GM12878 (cell line): ENCODE measurements around the gene NF1. TPM values are rescaled to one million over a fixed set of nuclear protein-coding genes. Genes with fewer than 3 reads are reported as not detected.

Experiments used
- ATAC-seq: fragments of 200-7000 bp; cut with Tn5 transposase; 3 replicates; pipeline ENCODE4 v1.9.1; 2020; ENCODE audit warnings: mild to moderate bottlenecking, moderate library complexity
- BruUV-seq: library from RNA; stranded (reverse); fragments of 400-500 nt; replicated peaks from 2 replicates; lab custom pipeline; 2021; lab: Mats Ljungman, UMichigan
- CTCF ChIA-PET: fragments of 300-600 bp; sonication (Branson Sonifier 250); formaldehyde crosslinking; extraction: SDS; loops from one replicate; lab custom pipeline; 2021; ENCODE audit warnings: inconsistent platforms; lab: Yijun Ruan, JAX
- POLR2A ChIA-PET: fragments of 350-600 bp; formaldehyde crosslinking; extraction: SDS; loops from one replicate; lab custom pipeline; 2021; ENCODE audit warnings: inconsistent platforms; lab: Charles Lee
- RAD21 ChIA-PET: fragments of 300-600 bp; sonication (Branson Sonifier 250); formaldehyde crosslinking; loops from one replicate; lab custom pipeline; 2023; ENCODE audit warnings: antibody characterized with exemption; ENCODE audit not compliant: unreplicated experiment; lab: Charles Lee
- SMC1A ChIA-PET: fragments of 300-600 bp; sonication (Branson Sonifier 250); formaldehyde crosslinking; loops from one replicate; lab custom pipeline; 2023; ENCODE audit not compliant: unreplicated experiment, uncharacterized antibody; lab: Charles Lee
- DNase-seq: peaks from one replicate; pipeline ENCODE4 v3.0.0-alpha.2; 2011; ENCODE audit warnings: low read depth, low spot score
- FAIRE-seq: peaks from 3 replicates; lab custom pipeline; 2011; peaks lifted over from hg19 to GRCh38; lab: Jason Lieb, UNC
- H2AFZ ChIP-seq: 2 replicates; pipeline ENCODE4 v1.6.0; 2011; ENCODE audit warnings: low read depth, low read length, control low read depth; ENCODE audit not compliant: control insufficient read depth
- H3K27ac ChIP-seq: 2 replicates; pipeline ENCODE4 v1.5.1; 2011; ENCODE audit warnings: control low read depth; ENCODE audit not compliant: control insufficient read depth, insufficient read depth
- H3K27me3 ChIP-seq, 2 experiments: replicated peaks in 1 of 2; 2 replicates each; pipeline versions ENCODE4 v1.6.0 to v1.6.1; 2011; ENCODE audit warnings: low read length in 1 of 2; ENCODE audit not compliant: control insufficient read depth in 2 of 2, insufficient read depth in 2 of 2
- H3K36me3 ChIP-seq, 2 experiments: 2 replicates each; pipeline ENCODE4 v1.5.1; 2011; ENCODE audit warnings: low read length in 1 of 2; ENCODE audit not compliant: control insufficient read depth in 2 of 2, insufficient read depth in 2 of 2
- H3K4me1 ChIP-seq: 2 replicates; pipeline ENCODE4 v1.6.1; 2011; ENCODE audit warnings: mild to moderate bottlenecking, low read length, moderate library complexity, mixed read lengths; ENCODE audit not compliant: control insufficient read depth, insufficient read depth
- H3K4me2 ChIP-seq: 2 replicates; pipeline ENCODE4 v1.6.0; 2011; ENCODE audit warnings: control low read depth; ENCODE audit not compliant: control insufficient read depth, insufficient read depth
- H3K4me3 ChIP-seq: fragments of 200-600 bp; sonication (generic); 2 replicates; pipeline ENCODE4 v1.5.1; 2016
- H3K79me2 ChIP-seq: 2 replicates; pipeline ENCODE4 v1.6.0; 2011; ENCODE audit warnings: low read length; ENCODE audit not compliant: control insufficient read depth, insufficient read depth
- H3K9ac ChIP-seq: 2 replicates; pipeline ENCODE4 v1.8.0; 2011; ENCODE audit warnings: low read length, control low read depth, mixed read lengths; ENCODE audit not compliant: control insufficient read depth, insufficient read depth
- H3K9me3 ChIP-seq: replicated peaks from 3 replicates; pipeline ENCODE4 v1.5.1; 2011; ENCODE audit warnings: mild to moderate bottlenecking, low read length; ENCODE audit not compliant: control insufficient read depth, insufficient read depth
- H4K20me1 ChIP-seq: 2 replicates; pipeline ENCODE4 v1.6.0; 2011; ENCODE audit not compliant: control insufficient read depth, insufficient read depth
- BCL11A ChIP-seq: IDR thresholded peaks from 2 replicates; pipeline ENCODE4 v1.6.1; 2011; ENCODE audit warnings: low read depth, low read length
- CHD4 ChIP-seq: fragments of 200-600 bp; sonication (generic); IDR thresholded peaks from 2 replicates; pipeline ENCODE4 v1.6.1; 2016; ENCODE audit warnings: mild to moderate bottlenecking
- EGR1 ChIP-seq, 2 experiments: IDR thresholded peaks; 1 replicate in 1 of 2; 2 replicates in 1 of 2; pipeline ENCODE4 v1.6.1; 2011 to 2012; ENCODE audit warnings: low read depth in 2 of 2, low read length in 2 of 2, borderline replicate concordance in 1 of 2, mild to moderate bottlenecking in 1 of 2, moderate library complexity in 1 of 2
- EZH2 ChIP-seq: IDR thresholded peaks from 2 replicates; pipeline ENCODE4 v1.6.1; 2012; ENCODE audit warnings: low read depth, mild to moderate bottlenecking, control low read depth, inconsistent platforms, low read length, borderline replicate concordance; ENCODE audit not compliant: control insufficient read depth
- HDGF ChIP-seq: fragments of 450-650 bp; IDR thresholded peaks from 2 replicates; pipeline ENCODE4 v1.6.1; 2016; ENCODE audit warnings: antibody characterized with exemption
- KLF5 ChIP-seq: fragments of 450-650 bp; IDR thresholded peaks from 2 replicates; pipeline ENCODE4 v1.6.1; 2014; ENCODE audit warnings: mild to moderate bottlenecking; ENCODE audit not compliant: partially characterized antibody
- MAX ChIP-seq: IDR thresholded peaks from 2 replicates; pipeline ENCODE4 v1.6.1; 2012; ENCODE audit warnings: low read depth, low read length, improper control_type of control experiment
- MYB ChIP-seq: fragments of 150-350 bp; IDR thresholded peaks from 2 replicates; pipeline ENCODE4 v1.6.1; 2014; ENCODE audit warnings: mild to moderate bottlenecking, low read depth, low read length, borderline replicate concordance
- RBBP5 ChIP-seq: fragments of 200-600 bp; sonication (generic); conservative IDR thresholded peaks from 2 replicates; pipeline ENCODE4 v1.6.1; 2016
- SREBF2 ChIP-seq: IDR thresholded peaks from 2 replicates; pipeline ENCODE4 v1.6.1; 2012; ENCODE audit warnings: mild to moderate bottlenecking, low read length
- SUZ12 ChIP-seq: fragments of 200-600 bp; sonication (generic); IDR thresholded peaks from one replicate; pipeline ENCODE4 v1.6.1; 2018; ENCODE audit warnings: antibody characterized with exemption, mild to moderate bottlenecking; ENCODE audit not compliant: unreplicated experiment
- USF2 ChIP-seq: IDR thresholded peaks from 2 replicates; pipeline ENCODE4 v1.6.1; 2011; ENCODE audit warnings: low read depth, low read length, improper control_type of control experiment, borderline replicate concordance
- ZBTB4 ChIP-seq: fragments of 450-650 bp; formaldehyde crosslinking; IDR thresholded peaks from 2 replicates; pipeline ENCODE4 v1.4.0; 2022; ENCODE audit warnings: mild to moderate bottlenecking, moderate library complexity
- ZZZ3 ChIP-seq: IDR thresholded peaks from 2 replicates; pipeline ENCODE4 v1.6.1; 2011; ENCODE audit warnings: low read depth; ENCODE audit not compliant: control insufficient read depth, insufficient read length
- WGBS: methylation state at CpG from one replicate; pipeline ENCODE4 v1.1.6; 2016; ENCODE audit warnings: low lambda C conversion rate; ENCODE audit not compliant: insufficient replicate concordance, insufficient coverage; ENCODE audit errors: missing lambda C conversion rate; 5-methylcytosine and 5-hydroxymethylcytosine counted together
- in situ Hi-C: fragments of 300-500 bp; cut with MboI; formaldehyde crosslinking; loops from 9 replicates; pipeline ENCODE4 v1.14.3; 2018; ENCODE audit warnings: mixed read lengths
- intact Hi-C: fragments of 100-400 bp; cut with micrococcal nuclease; formaldehyde crosslinking; loops from one replicate; pipeline ENCODE4 v1.14.2; 2022; ENCODE audit not compliant: unreplicated experiment
- polyA plus RNA-seq, 11 experiments: library from polyadenylated mRNA; depleted of rRNA in 4 of 11; unstranded in 6 of 11; stranded (reverse) in 5 of 11; fragments of >200 nt; fragmentation: Nextera tagmentation in 4 of 11; fragmentation: Illumina TruSeq in 1 of 11; extraction: Ambion mirVana in 4 of 11; extraction: Trizol in 1 of 11; gene quantifications; 1 replicate in 1 of 11; 2 replicates in 10 of 11; pipeline versions ENCODE4 v1.2.1 to v1.2.3, GENCODE V29; 2011 to 2016; ENCODE audit warnings: inconsistent platforms in 2 of 11, missing spikeins in 2 of 11, low read depth in 1 of 11
- total RNA-seq, 4 experiments: library from RNA; depleted of rRNA in 3 of 4; stranded (reverse); fragments of >200 nt in 3 of 4; fragmentation: Illumina TruSeq in 1 of 4; extraction: Trizol in 1 of 4; gene quantifications; 2 replicates each; pipeline versions ENCODE4 v1.2.1 to v1.2.3, GENCODE V29; 2013 to 2021

Gene NF1
- total and polyA plus RNA-seq, 10 of the 15 experiments (the other 5 are each of a cell fraction or from before 2014, with no cell fraction given) = 2.5 to 31.8 (median 16.6) TPM

- TF ChIP-seq USF2 (no peak), MYB (no peak), EGR1 (IDR thresholded peaks at IDR 0.05; ENCODE audit: borderline replicate concordance in 1 of 2, low read depth in 2 of 2, low read length in 2 of 2) (no peak), MAX (no peak), SREBF2 (no peak)
These were observed 60.5 kb downstream of the NF1 start (continued) for GRCh38 chr17:31155208-31155810.

DNA sequence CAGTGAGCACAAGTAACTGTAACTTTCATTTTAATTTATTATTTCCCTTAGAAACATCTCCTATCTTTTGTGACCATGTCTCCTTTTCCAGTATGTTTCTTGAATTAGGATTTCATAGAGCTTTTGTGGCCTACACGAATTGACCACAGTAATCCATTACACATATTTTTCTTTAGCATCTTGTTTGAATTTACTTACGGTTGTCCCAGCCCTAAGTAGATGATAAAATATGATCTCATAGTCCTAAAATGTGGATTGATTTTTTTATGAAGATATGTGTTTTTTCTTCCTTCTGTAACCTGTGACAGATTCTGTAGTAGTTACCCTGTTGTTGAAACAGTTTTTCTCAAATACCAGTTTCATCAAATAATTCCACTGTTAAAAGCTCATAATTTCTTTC, 61.5 kb downstream of the NF1 start:
- Histone ChIP-seq H3K4me1 (no peaks in the 10 kb centered on the region), H3K4me2 (no peak overlapping the region), H3K36me3 (no peaks in the 10 kb centered on the region; a peak in 1 of 4 replicates), H3K79me2 (no peaks in the 10 kb centered on the region), H3K9me3 (no peaks in the 10 kb centered on the region; the same call in 2 of the 3 replicates), H3K9ac (no peak overlapping the region), H3K4me3 (no peak overlapping the region), H3K27me3 (no peaks in the 10 kb centered on the region), H3K27ac (no peak overlapping the region), H2AFZ (no peak overlapping the region), H4K20me1 (no peaks in the 10 kb centered on the region)
- ChIA-PET SMC1A (interaction anchor here (1.0 to 1.6 kb wide), 3 partner anchors 9 to 217 kb away, joined by 3 to 4 read pairs (median 3); no protein-coding TSS in a partner anchor), POLR2A (no interaction called here), RAD21 (no interaction called here), CTCF (interaction anchor here (1.1 to 1.6 kb wide), 3 partner anchors 9 to 60 kb away, joined by 3 read pairs; no protein-coding TSS in a partner anchor)
- FAIRE-seq = no peak
- TF ChIP-seq ZBTB4 (CRISPR knock-in tag) = no peak
- no peak for TF ChIP-seq ZZZ3
- TF ChIP-seq SUZ12 = no peak
- TF ChIP-seq BCL11A = no peak
- TF ChIP-seq KLF5 = no peak
- no peak for TF ChIP-seq EZH2
- no peak for TF ChIP-seq CHD4
- no peak for TF ChIP-seq HDGF
- TF ChIP-seq RBBP5 = no peak
- in situ Hi-C loops (no loop called here), intact Hi-C loops (no loop called here)
- no TSS peak for BruUV-seq
- no peak for DNase-seq
- ATAC-seq = no peak
- WGBS = 100% methylated on average over 2 of the region's 2 CpGs
